Measurements from ENCODE around the gene STXBP6.

STXBP6 gene

DNA sequence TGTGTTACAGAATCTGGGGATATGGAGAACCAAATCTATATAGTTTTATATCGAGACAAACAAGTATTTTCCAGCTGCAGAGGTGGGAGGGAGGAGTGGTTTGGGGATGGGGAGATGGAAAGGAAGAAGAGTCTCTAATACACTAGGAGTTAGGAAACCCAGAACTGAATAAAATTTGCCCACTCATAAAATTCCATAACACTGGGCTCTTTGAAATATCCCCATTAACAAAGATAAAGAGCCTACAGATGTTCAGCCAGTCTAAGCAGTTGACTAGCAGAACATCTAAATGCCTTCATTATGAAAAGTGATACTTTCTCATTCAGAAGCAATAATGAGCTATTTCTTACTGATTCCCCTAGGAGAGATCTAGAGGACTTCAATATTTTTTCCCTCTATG, 264.2 kb downstream of the STXBP6 start:
- Mint-ChIP-seq H3K27me3 (ENCODE audit: low read depth) (no peaks in the 10 kb centered on the region), H3K36me3 (ENCODE audit: low read depth) (no peaks in the 10 kb centered on the region), H3K27ac (no peak overlapping the region), H3K4me1 (peaks cover 19% of the 10 kb centered on the region), H3K9me3 (no peaks in the 10 kb centered on the region), H3K4me3 (no peak overlapping the region)
- TF ChIP-seq CTCF (IDR thresholded peaks at IDR 0.05; ENCODE audit: unreplicated experiment in 3 of 3) = no peak

DNA sequence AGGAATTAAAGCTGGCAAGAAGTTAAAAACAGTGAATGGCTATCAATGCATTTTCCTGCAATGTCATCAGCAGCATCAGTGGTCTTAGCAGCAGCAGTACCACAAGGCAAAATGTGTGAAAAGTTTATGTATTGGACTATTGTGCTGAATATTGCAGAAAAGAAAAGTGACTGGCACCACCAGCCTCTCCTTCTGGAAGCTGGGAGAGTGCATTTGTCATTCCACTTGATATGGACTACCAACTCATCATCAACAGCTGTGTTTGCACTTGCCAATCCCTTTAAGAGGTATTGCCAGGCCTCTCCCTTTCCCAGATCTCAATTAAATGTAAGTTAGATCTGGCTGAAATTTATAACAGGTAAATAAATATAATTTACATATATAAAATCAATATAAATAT, 265.0 kb downstream of the STXBP6 start:
- Mint-ChIP-seq H3K4me1 (peaks cover 17% of the 10 kb centered on the region), H3K36me3 (ENCODE audit: low read depth) (no peaks in the 10 kb centered on the region), H3K27ac (no peak overlapping the region), H3K27me3 (ENCODE audit: low read depth) (no peaks in the 10 kb centered on the region), H3K4me3 (no peak overlapping the region), H3K9me3 (no peaks in the 10 kb centered on the region)
- TF ChIP-seq CTCF (IDR thresholded peaks at IDR 0.05; ENCODE audit: unreplicated experiment in 3 of 3) = no peak

DNA sequence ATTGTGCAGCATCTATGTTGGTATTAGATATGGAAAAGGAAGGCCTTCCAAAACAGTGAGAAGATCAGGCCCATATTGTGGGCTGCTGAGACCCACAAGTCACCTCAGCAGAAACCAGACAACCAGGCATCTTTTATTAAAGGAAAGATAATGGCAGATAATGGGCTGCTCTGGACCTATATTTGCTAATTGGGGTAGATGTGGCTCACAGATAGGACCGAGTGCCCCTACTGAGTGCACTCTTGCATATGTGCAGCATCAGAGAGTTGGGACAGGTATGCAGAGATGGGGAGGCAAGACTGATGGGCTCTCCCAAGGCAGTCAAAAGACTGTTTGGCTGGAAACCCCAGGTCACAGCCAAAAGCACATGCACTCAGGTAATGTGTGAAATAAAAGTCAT, 266.2 kb downstream of the STXBP6 start:
- H3K27me3 Mint-ChIP-seq (ENCODE audit: low read depth) = no peaks in the 10 kb centered on the region
- H3K9me3 Mint-ChIP-seq = no peaks in the 10 kb centered on the region
- H3K4me3 Mint-ChIP-seq = no peak overlapping the region
- no peak for TF ChIP-seq CTCF (IDR thresholded peaks at IDR 0.05; ENCODE audit: unreplicated experiment in 3 of 3)
- H3K27ac Mint-ChIP-seq = no peak overlapping the region
- peaks cover 6% of the 10 kb centered on the region for H3K4me1 Mint-ChIP-seq
- H3K36me3 Mint-ChIP-seq (ENCODE audit: low read depth) = no peaks in the 10 kb centered on the region

DNA sequence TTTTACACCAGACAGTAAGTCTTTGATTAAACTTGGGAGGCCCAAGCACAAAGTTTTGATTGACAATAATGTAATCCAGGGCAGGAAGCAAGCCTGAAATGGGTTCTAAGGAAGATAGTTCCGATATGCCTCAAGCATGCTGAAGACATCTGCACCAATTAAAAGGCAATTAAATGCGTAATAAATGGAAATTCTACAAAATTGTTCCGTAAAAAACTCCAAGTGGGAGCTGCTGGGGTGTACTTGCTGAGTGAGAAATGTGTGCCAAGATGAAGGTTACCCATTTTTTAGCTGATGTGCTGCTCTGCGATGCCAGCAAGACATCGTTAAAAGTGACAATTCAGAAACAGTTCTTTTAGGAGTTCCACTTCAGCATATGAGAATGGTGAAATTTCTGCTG, 269.7 kb downstream of the STXBP6 start:
- Mint-ChIP-seq H3K27me3 (ENCODE audit: low read depth) (no peaks in the 10 kb centered on the region), H3K4me1 (no peaks in the 10 kb centered on the region), H3K27ac (no peak overlapping the region), H3K36me3 (ENCODE audit: low read depth) (no peaks in the 10 kb centered on the region), H3K9me3 (no peaks in the 10 kb centered on the region), H3K4me3 (no peak overlapping the region)
- no peak for TF ChIP-seq CTCF (IDR thresholded peaks at IDR 0.05; ENCODE audit: unreplicated experiment in 3 of 3)

- no peaks in the 10 kb centered on the region for H3K9me3 Mint-ChIP-seq
- no peaks in the 10 kb centered on the region for H3K27me3 Mint-ChIP-seq (ENCODE audit: low read depth)
These were observed 272.3 kb downstream of the STXBP6 start for GRCh38 chr14:24777678-24778077.

More at GRCh38 chr14:24777678-24778077, 272.3 kb downstream of the STXBP6 start:
- Mint-ChIP-seq H3K4me1 (no peaks in the 10 kb centered on the region), H3K4me3 (no peak overlapping the region), H3K36me3 (ENCODE audit: low read depth) (no peaks in the 10 kb centered on the region), H3K27ac (no peak overlapping the region)
- no peak for TF ChIP-seq CTCF (IDR thresholded peaks at IDR 0.05; ENCODE audit: unreplicated experiment in 3 of 3)
